ENCODE measurements around the gene SFXN4. TPM values are rescaled to one million over a fixed set of nuclear protein-coding genes. Genes with fewer than 3 reads are reported as not detected.

SFXN4 gene
- total and polyA plus RNA-seq, 4 donors, result 12.4 to 34.1 (median 24.1) TPM

- TF ChIP-seq ZBTB33 (IDR thresholded peaks at IDR 0.05) (no peak), TAF1 (conservative IDR thresholded peaks at IDR 0.05) (no peak), GABPA (IDR thresholded peaks at IDR 0.05 in 1 of 2, conservative IDR thresholded peaks at IDR 0.05 in 1 of 2) (no peak), YY1 (IDR thresholded peaks at IDR 0.05) (no peak)
These were observed 49.1 kb downstream of the SFXN4 start (continued) for GRCh38 chr10:119116326-119116951.

- H3K9ac ChIP-seq (ENCODE audit: low read depth in 1 of 2, low read length in 2 of 2), result no peak overlapping the region
- H3K4me1 ChIP-seq (ENCODE audit: control insufficient read depth in 4 of 4, insufficient read depth in 4 of 4, low read length in 3 of 4), result peaks cover 6 to 28% (median 13%) of the 10 kb centered on the region in 4 donors
- no peak for DNase-seq (ENCODE audit: low spot score)
- no peaks in the 10 kb centered on the region for H3K9me3 ChIP-seq (ENCODE audit: control insufficient read depth in 4 of 4, low read length in 3 of 4)
- 82% methylated on average over 9 of the region's 9 CpGs for WGBS
- H3K36me3 ChIP-seq (ENCODE audit: control insufficient read depth in 4 of 4, insufficient read depth in 3 of 4, low read depth in 1 of 4, low read length in 3 of 4), result peaks cover 4 to 17% (median 8%) of the 10 kb centered on the region in 4 donors
- TF ChIP-seq FOXA1 (IDR thresholded peaks at IDR 0.05) (no peak), RAD21 (IDR thresholded peaks at IDR 0.05) (no peak), CTCF (IDR thresholded peaks at IDR 0.05; ENCODE audit: low read depth, low read length, missing input control) (no peak), RXRA (IDR thresholded peaks at IDR 0.05) (no peak), ZBTB33 (IDR thresholded peaks at IDR 0.05) (no peak), HNF4G (IDR thresholded peaks at IDR 0.05) (no peak), HNF4A (conservative IDR thresholded peaks at IDR 0.05) (no peak), FOXA2 (IDR thresholded peaks at IDR 0.05) (no peak), NR2F2 (IDR thresholded peaks at IDR 0.05) (no peak), EGR1 (IDR thresholded peaks at IDR 0.05; ENCODE audit: low read depth in 2 of 2) (no peak), GABPA (IDR thresholded peaks at IDR 0.05 in 1 of 2, conservative IDR thresholded peaks at IDR 0.05 in 1 of 2) (no peak), TAF1 (conservative IDR thresholded peaks at IDR 0.05) (no peak), SP1 (IDR thresholded peaks at IDR 0.05) (no peak), YY1 (IDR thresholded peaks at IDR 0.05) (no peak), JUND (IDR thresholded peaks at IDR 0.05) (no peak)
- TF ChIP-seq, protein P1, sequence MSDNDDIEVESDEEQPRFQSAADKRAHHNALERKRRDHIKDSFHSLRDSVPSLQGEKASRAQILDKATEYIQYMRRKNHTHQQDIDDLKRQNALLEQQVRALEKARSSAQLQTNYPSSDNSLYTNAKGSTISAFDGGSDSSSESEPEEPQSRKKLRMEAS (IDR thresholded peaks at IDR 0.05), result no peak
- TF ChIP-seq, protein P2, sequence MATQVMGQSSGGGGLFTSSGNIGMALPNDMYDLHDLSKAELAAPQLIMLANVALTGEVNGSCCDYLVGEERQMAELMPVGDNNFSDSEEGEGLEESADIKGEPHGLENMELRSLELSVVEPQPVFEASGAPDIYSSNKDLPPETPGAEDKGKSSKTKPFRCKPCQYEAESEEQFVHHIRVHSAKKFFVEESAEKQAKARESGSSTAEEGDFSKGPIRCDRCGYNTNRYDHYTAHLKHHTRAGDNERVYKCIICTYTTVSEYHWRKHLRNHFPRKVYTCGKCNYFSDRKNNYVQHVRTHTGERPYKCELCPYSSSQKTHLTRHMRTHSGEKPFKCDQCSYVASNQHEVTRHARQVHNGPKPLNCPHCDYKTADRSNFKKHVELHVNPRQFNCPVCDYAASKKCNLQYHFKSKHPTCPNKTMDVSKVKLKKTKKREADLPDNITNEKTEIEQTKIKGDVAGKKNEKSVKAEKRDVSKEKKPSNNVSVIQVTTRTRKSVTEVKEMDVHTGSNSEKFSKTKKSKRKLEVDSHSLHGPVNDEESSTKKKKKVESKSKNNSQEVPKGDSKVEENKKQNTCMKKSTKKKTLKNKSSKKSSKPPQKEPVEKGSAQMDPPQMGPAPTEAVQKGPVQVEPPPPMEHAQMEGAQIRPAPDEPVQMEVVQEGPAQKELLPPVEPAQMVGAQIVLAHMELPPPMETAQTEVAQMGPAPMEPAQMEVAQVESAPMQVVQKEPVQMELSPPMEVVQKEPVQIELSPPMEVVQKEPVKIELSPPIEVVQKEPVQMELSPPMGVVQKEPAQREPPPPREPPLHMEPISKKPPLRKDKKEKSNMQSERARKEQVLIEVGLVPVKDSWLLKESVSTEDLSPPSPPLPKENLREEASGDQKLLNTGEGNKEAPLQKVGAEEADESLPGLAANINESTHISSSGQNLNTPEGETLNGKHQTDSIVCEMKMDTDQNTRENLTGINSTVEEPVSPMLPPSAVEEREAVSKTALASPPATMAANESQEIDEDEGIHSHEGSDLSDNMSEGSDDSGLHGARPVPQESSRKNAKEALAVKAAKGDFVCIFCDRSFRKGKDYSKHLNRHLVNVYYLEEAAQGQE (IDR thresholded peaks at IDR 0.05), result no peak
- TF ChIP-seq, protein P3, sequence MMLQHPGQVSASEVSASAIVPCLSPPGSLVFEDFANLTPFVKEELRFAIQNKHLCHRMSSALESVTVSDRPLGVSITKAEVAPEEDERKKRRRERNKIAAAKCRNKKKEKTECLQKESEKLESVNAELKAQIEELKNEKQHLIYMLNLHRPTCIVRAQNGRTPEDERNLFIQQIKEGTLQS (IDR thresholded peaks at IDR 0.05), result no peak
- no peaks in the 10 kb centered on the region for H3K27me3 ChIP-seq (ENCODE audit: control insufficient read depth in 4 of 4, insufficient read depth in 4 of 4, low read length in 3 of 4)
- peak overlapping the region; percentile 63 to 76 for H3K27ac ChIP-seq (ENCODE audit: low read depth in 1 of 2, low read length in 2 of 2)
- H3K4me3 ChIP-seq (ENCODE audit: low read depth in 1 of 3, low read length in 3 of 3), result no peak overlapping the region
These were observed 49.6 kb downstream of the SFXN4 start for GRCh38 chr10:119115926-119116325.
